ENCODE results near the gene WDTC1. TPM values are rescaled to one million over a fixed set of nuclear protein-coding genes. Genes with fewer than 3 reads are reported as not detected.
A peak's percentile ranks its signal among the peaks of the same experiment; 100 is the strongest.

The WDTC1 gene
- total and polyA plus RNA-seq, 2 of the 13 experiments (the other 11 are each of a cell fraction or from before 2014, with no cell fraction given) = 5.5 TPM

DNA sequence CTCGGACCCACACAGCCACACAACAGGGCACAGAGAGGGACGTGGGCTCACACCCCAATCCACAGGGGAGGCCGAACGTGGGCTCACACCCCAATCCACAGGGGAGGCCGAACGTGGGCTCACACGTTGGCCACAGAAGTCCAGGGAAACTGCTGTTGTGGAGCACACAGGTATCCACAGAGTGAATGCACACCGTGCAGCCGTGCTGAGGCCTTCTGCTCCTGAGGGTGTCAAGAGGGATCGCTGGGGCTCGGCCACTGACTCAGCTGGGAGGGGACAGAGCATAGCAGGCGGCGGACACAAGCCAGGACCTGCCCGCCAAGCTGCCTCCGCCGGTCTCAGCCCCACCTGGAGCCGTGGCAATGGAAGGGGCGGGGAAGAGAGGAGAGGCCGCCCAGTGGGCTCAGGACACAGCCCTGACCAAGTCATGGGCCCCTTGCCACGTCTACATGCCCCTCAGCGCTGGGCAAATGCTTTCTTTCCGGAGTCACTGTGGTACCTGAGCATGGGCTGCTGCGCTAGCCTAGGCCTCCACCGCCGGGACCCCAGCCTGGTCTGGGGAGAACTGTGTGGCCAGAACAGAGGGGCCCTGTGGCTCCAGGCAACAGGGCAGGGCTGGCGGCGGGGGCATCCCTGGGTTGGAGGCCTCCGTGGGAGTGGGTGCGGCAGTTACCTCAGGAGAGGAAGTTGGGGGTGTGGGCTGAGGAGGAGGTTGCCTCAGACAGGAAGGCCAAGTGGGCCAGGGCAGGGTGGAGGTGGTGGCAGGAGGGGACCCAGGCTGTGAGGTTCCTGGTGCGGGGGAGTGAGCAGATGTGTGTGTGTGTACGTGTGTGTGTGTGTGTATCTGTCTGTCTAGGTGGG, 108.6 kb downstream of the WDTC1 start (continued):
- TF ChIP-seq ZMYM4 (CRISPR knock-in tag; IDR thresholded peaks at IDR 0.05) (0 out of 2 replicates have a peak, but pooled peaks have one; percentile 24), SOX5 (CRISPR knock-in tag; IDR thresholded peaks at IDR 0.05; ENCODE audit: borderline replicate concordance) (0 out of 2 replicates have a peak, but pooled peaks have one; percentile 9), ZSCAN21 (CRISPR knock-in tag; IDR thresholded peaks at IDR 0.05; ENCODE audit: borderline replicate concordance) (peak; percentile 86), ATM (IDR thresholded peaks at IDR 0.05; ENCODE audit: borderline replicate concordance) (no peak), ZNF644 (CRISPR knock-in tag; IDR thresholded peaks at IDR 0.05; ENCODE audit: low read depth) (no peak), ZBTB1 (CRISPR knock-in tag; IDR thresholded peaks at IDR 0.05; ENCODE audit: borderline replicate concordance) (no peak), ZNF709 (CRISPR knock-in tag; IDR thresholded peaks at IDR 0.05) (no peak), RBAK (CRISPR knock-in tag; IDR thresholded peaks at IDR 0.05) (no peak), SIX1 (CRISPR knock-in tag; IDR thresholded peaks at IDR 0.05; ENCODE audit: borderline replicate concordance) (no peak), U2AF1 (optimal IDR thresholded peaks at IDR 0.05; ENCODE audit: low read depth, low read length) (no peak), NCOA1 (CRISPR knock-in tag; IDR thresholded peaks at IDR 0.05) (no peak), NFRKB (IDR thresholded peaks at IDR 0.05) (no peak), NFKBIZ (CRISPR knock-in tag; IDR thresholded peaks at IDR 0.05) (no peak), NFYB (CRISPR knock-in tag; IDR thresholded peaks at IDR 0.05) (no peak; the same call in 1 of the 2 replicates)
- TF ChIP-seq, protein P1, sequence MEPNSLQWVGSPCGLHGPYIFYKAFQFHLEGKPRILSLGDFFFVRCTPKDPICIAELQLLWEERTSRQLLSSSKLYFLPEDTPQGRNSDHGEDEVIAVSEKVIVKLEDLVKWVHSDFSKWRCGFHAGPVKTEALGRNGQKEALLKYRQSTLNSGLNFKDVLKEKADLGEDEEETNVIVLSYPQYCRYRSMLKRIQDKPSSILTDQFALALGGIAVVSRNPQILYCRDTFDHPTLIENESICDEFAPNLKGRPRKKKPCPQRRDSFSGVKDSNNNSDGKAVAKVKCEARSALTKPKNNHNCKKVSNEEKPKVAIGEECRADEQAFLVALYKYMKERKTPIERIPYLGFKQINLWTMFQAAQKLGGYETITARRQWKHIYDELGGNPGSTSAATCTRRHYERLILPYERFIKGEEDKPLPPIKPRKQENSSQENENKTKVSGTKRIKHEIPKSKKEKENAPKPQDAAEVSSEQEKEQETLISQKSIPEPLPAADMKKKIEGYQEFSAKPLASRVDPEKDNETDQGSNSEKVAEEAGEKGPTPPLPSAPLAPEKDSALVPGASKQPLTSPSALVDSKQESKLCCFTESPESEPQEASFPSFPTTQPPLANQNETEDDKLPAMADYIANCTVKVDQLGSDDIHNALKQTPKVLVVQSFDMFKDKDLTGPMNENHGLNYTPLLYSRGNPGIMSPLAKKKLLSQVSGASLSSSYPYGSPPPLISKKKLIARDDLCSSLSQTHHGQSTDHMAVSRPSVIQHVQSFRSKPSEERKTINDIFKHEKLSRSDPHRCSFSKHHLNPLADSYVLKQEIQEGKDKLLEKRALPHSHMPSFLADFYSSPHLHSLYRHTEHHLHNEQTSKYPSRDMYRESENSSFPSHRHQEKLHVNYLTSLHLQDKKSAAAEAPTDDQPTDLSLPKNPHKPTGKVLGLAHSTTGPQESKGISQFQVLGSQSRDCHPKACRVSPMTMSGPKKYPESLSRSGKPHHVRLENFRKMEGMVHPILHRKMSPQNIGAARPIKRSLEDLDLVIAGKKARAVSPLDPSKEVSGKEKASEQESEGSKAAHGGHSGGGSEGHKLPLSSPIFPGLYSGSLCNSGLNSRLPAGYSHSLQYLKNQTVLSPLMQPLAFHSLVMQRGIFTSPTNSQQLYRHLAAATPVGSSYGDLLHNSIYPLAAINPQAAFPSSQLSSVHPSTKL (CRISPR knock-in tag; IDR thresholded peaks at IDR 0.05) = 0 out of 2 replicates have a peak, but pooled peaks have one; percentile 8
- TF ChIP-seq, protein P2, sequence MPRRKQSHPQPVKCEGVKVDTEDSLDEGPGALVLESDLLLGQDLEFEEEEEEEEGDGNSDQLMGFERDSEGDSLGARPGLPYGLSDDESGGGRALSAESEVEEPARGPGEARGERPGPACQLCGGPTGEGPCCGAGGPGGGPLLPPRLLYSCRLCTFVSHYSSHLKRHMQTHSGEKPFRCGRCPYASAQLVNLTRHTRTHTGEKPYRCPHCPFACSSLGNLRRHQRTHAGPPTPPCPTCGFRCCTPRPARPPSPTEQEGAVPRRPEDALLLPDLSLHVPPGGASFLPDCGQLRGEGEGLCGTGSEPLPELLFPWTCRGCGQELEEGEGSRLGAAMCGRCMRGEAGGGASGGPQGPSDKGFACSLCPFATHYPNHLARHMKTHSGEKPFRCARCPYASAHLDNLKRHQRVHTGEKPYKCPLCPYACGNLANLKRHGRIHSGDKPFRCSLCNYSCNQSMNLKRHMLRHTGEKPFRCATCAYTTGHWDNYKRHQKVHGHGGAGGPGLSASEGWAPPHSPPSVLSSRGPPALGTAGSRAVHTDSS (CRISPR knock-in tag; conservative IDR thresholded peaks at IDR 0.05) = no peak
- TF ChIP-seq, protein P3, sequence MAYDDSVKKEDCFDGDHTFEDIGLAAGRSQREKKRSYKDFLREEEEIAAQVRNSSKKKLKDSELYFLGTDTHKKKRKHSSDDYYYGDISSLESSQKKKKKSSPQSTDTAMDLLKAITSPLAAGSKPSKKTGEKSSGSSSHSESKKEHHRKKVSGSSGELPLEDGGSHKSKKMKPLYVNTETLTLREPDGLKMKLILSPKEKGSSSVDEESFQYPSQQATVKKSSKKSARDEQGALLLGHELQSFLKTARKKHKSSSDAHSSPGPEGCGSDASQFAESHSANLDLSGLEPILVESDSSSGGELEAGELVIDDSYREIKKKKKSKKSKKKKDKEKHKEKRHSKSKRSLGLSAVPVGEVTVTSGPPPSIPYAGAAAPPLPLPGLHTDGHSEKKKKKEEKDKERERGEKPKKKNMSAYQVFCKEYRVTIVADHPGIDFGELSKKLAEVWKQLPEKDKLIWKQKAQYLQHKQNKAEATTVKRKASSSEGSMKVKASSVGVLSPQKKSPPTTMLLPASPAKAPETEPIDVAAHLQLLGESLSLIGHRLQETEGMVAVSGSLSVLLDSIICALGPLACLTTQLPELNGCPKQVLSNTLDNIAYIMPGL (CRISPR knock-in tag; IDR thresholded peaks at IDR 0.05; ENCODE audit: borderline replicate concordance in 1 of 2, low read depth in 1 of 2) = peak; percentile 37 to 67; a peak in 3 of 4 replicates
- TF ChIP-seq, protein P4, sequence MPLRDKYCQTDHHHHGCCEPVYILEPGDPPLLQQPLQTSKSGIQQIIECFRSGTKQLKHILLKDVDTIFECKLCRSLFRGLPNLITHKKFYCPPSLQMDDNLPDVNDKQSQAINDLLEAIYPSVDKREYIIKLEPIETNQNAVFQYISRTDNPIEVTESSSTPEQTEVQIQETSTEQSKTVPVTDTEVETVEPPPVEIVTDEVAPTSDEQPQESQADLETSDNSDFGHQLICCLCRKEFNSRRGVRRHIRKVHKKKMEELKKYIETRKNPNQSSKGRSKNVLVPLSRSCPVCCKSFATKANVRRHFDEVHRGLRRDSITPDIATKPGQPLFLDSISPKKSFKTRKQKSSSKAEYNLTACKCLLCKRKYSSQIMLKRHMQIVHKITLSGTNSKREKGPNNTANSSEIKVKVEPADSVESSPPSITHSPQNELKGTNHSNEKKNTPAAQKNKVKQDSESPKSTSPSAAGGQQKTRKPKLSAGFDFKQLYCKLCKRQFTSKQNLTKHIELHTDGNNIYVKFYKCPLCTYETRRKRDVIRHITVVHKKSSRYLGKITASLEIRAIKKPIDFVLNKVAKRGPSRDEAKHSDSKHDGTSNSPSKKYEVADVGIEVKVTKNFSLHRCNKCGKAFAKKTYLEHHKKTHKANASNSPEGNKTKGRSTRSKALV (CRISPR knock-in tag; IDR thresholded peaks at IDR 0.05) = no peak
- TF ChIP-seq, protein P5, sequence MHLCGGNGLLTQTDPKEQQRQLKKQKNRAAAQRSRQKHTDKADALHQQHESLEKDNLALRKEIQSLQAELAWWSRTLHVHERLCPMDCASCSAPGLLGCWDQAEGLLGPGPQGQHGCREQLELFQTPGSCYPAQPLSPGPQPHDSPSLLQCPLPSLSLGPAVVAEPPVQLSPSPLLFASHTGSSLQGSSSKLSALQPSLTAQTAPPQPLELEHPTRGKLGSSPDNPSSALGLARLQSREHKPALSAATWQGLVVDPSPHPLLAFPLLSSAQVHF (CRISPR knock-in tag; IDR thresholded peaks at IDR 0.05) = 0 out of 2 replicates have a peak, but pooled peaks have one; percentile 32
